Psoas muscle (tissue), 8 donors: Measurements from ENCODE around the gene STOM. TPM values are rescaled to one million over a fixed set of nuclear protein-coding genes. Genes with fewer than 3 reads are reported as not detected.

Source experiments
- ATAC-seq, 4 donors: fragments of 200-7000 bp; cut with Tn5 transposase; one replicate each; pipeline ENCODE4 v1.9.1; 2020; ENCODE audit warnings: moderate library complexity in 3 of 4, mild to moderate bottlenecking in 2 of 4
- DNase-seq, 2 donors: peaks; one replicate each; pipeline ENCODE4 v3.0.0-alpha.2; 2020
- H3K27ac ChIP-seq: fragments of 200-600 bp; one replicate; pipeline ENCODE4 v1.8.0; 2022
- H3K27me3 ChIP-seq, 3 donors: fragments of 200-600 bp in 1 of 3; one replicate each; pipeline versions ENCODE4 v1.6.1 to v1.8.0; 2013 to 2022; ENCODE audit warnings: low read length in 2 of 3, mild to moderate bottlenecking in 2 of 3, moderate library complexity in 1 of 3; ENCODE audit not compliant: insufficient read depth in 3 of 3
- H3K36me3 ChIP-seq, 2 donors: fragments of 200-600 bp in 1 of 2; one replicate each; pipeline versions ENCODE4 v1.6.1 to v1.8.0; 2013 to 2022; ENCODE audit warnings: low read depth in 1 of 2, mild to moderate bottlenecking in 1 of 2, moderate library complexity in 1 of 2; ENCODE audit not compliant: insufficient read depth in 1 of 2
- H3K4me1 ChIP-seq: fragments of 200-600 bp; one replicate; pipeline ENCODE4 v1.8.0; 2022
- H3K4me3 ChIP-seq: fragments of 200-600 bp; one replicate; pipeline ENCODE4 v1.8.0; 2022; ENCODE audit warnings: mild to moderate bottlenecking
- H3K9me3 ChIP-seq: fragments of 200-600 bp; one replicate; pipeline ENCODE4 v1.8.0; 2022
- CTCF ChIP-seq: fragments of 200-600 bp; IDR thresholded peaks from one replicate; pipeline ENCODE4 v1.8.0; 2022; ENCODE audit warnings: antibody characterized with exemption
- WGBS, 3 donors: extraction: QIAGEN DNeasy Blood & Tissue Kit; methylation state at CpG; one replicate each; pipeline versions ENCODE4 v1.1.6 to v1.1.7; 2013; 5-methylcytosine and 5-hydroxymethylcytosine counted together
- intact Hi-C, 2 donors: fragments of 100-400 bp; cut with DNase I; formaldehyde crosslinking; loops; one replicate each; pipeline versions ENCODE4 v1.11.0 to v1.14.2; 2022
- polyA plus RNA-seq, 3 donors: library from polyadenylated mRNA; stranded (reverse); fragments of 200-250 nt; gene quantifications; one replicate each; pipeline ENCODE4 v1.2.3, GENCODE V29; 2013
- total RNA-seq, 4 donors: library from RNA; stranded (reverse); fragmentation: NEBNext Ultra II Directional in 2 of 4; extraction: Animal tissue kit (Norgen Biotek cat#: 25700) in 2 of 4; gene quantifications; one replicate each; pipeline versions ENCODE4 v1.2.1 to v1.2.4, GENCODE V29; 2021 to 2023
- donor health status: healthy with polysubstance abuse.
- donor health status: DM: no; HTN: no; CAD: no; lungs with moderate emphysema.
- donor health status: Bipolar disorder and iron deficiency.
- donor health status: healthy.
- donor health status: DM: yes; HTN: yes; CAD: no.
- donor health status: DM: no; HTN: no; CAD: no.
- donor health status: DM: no; HTN: no; CAD: no.
- donor health status: DM: yes; HTN: yes; CAD: no.

The STOM gene
- total and polyA plus RNA-seq, 7 donors, result 53.2 to 237 (median 89.6) TPM

- H3K36me3 ChIP-seq, result no peaks in the 10 kb centered on the region
- ATAC-seq (peak; percentile 1 to 50 (median 46)), DNase-seq (no peak)
- no peaks in the 10 kb centered on the region for H3K9me3 ChIP-seq
- intact Hi-C loops, result no loop called here
- no peaks in the 10 kb centered on the region for H3K27me3 ChIP-seq
- no peak overlapping the region for H3K4me3 ChIP-seq
- H3K4me1 ChIP-seq, result peaks cover 32% of the 10 kb centered on the region
- TF ChIP-seq CTCF, result no peak
- 6 to 17% (median 10%) methylated on average over 5 of the region's 5 CpGs for WGBS, 3 donors
- peak overlapping the region; percentile 98 for H3K27ac ChIP-seq
These were observed 3.1 kb upstream of the STOM start for GRCh38 chr9:121373011-121373729.

- WGBS, 3 donors, result 62 to 70% (median 68%) methylated on average over 6 of the region's 6 CpGs
- Histone ChIP-seq H3K4me1 (peaks cover 36% of the 10 kb centered on the region), H3K27me3 (no peaks in the 10 kb centered on the region), H3K4me3 (no peak overlapping the region), H3K36me3 (peaks cover 0 to 2% of the 10 kb centered on the region in 2 donors), H3K9me3 (no peaks in the 10 kb centered on the region), H3K27ac (peak overlapping the region; percentile 98)
- intact Hi-C loops, result no loop called here
- TF ChIP-seq CTCF, result no peak
- no peak for ATAC-seq
- no peak for DNase-seq
These were observed 2.4 kb upstream of the STOM start for GRCh38 chr9:121372239-121373010.

- WGBS, 3 donors, result 58 to 63% (median 60%) methylated on average over 4 of the region's 4 CpGs
- H3K27ac ChIP-seq, result peak overlapping the region; percentile 98
- peaks cover 0 to 10% of the 10 kb centered on the region in 2 donors for H3K36me3 ChIP-seq
- H3K9me3 ChIP-seq, result no peaks in the 10 kb centered on the region
- no peak overlapping the region for H3K4me3 ChIP-seq
- intact Hi-C loops, result no loop called here
- H3K27me3 ChIP-seq, result no peaks in the 10 kb centered on the region
- no peak for TF ChIP-seq CTCF
- no peak for ATAC-seq
- H3K4me1 ChIP-seq, result peaks cover 43% of the 10 kb centered on the region
- no peak for DNase-seq
These were observed 1.5 kb upstream of the STOM start for GRCh38 chr9:121371495-121372061.

- peaks cover 0 to 32% of the 10 kb centered on the region in 2 donors for H3K36me3 ChIP-seq
- intact Hi-C loops, result no loop called here
- H3K9me3 ChIP-seq, result no peaks in the 10 kb centered on the region
- 38 to 67% (median 55%) methylated on average over 8 of the region's 8 CpGs for WGBS, 3 donors
- no peak for ATAC-seq
- H3K4me1 ChIP-seq, result peaks cover 57% of the 10 kb centered on the region
- H3K27ac ChIP-seq, result peak overlapping the region; percentile 98
- no peaks in the 10 kb centered on the region for H3K27me3 ChIP-seq
- no peak for DNase-seq
- H3K4me3 ChIP-seq, result peak overlapping the region; percentile 87
- TF ChIP-seq CTCF, result no peak
These were observed 1.3 kb downstream of the STOM start for GRCh38 chr9:121368745-121369144.
